HG03039 (cell line): ENCODE data around the gene ATP8B3.

Source experiments
- ATAC-seq: cut with Tn5 transposase; IDR thresholded peaks from one replicate; pipeline ENCODE4 v1.9.1; 2021; ENCODE audit warnings: mild to moderate bottlenecking, moderate library complexity; ENCODE audit not compliant: unreplicated experiment

ATP8B3 gene

GRCh38 chr19:1851654-1852580 is 39.8 kb upstream of the ATP8B3 start:
- ATAC-seq = no peak

- ATAC-seq = no peak
These were observed 39.0 kb upstream of the ATP8B3 start for GRCh38 chr19:1850809-1851653.

GRCh38 chr19:1849886-1850398 is 37.9 kb upstream of the ATP8B3 start:
- no peak for ATAC-seq

GRCh38 chr19:1849132-1849474 is 37.0 kb upstream of the ATP8B3 start:
- no peak for ATAC-seq

- peak; percentile 58 for ATAC-seq
These were observed 36.5 kb upstream of the ATP8B3 start, which contains the start of gene REXO1 for GRCh38 chr19:1848399-1849131. REXO1 (minus strand) TSS chr19:1848483; CDS start chr19:1848358, 125 bp downstream.

- ATAC-seq = peak; percentile 21
These were observed 35.8 kb upstream of the ATP8B3 start for GRCh38 chr19:1847684-1848398.

- ATAC-seq = no peak
These were observed 35.2 kb upstream of the ATP8B3 start for GRCh38 chr19:1847348-1847683.

GRCh38 chr19:1846517-1847204 is 34.6 kb upstream of the ATP8B3 start:
- no peak for ATAC-seq

- no peak for ATAC-seq
These were observed 33.6 kb upstream of the ATP8B3 start for GRCh38 chr19:1845642-1846041.

- no peak for ATAC-seq
These were observed 33.0 kb upstream of the ATP8B3 start for GRCh38 chr19:1845125-1845515.

- ATAC-seq = no peak
These were observed 32.5 kb upstream of the ATP8B3 start for GRCh38 chr19:1844513-1845124.

- ATAC-seq = no peak
These were observed 31.7 kb upstream of the ATP8B3 start for GRCh38 chr19:1843646-1844394.

GRCh38 chr19:1843116-1843515 is 31.0 kb upstream of the ATP8B3 start:
- ATAC-seq = no peak

GRCh38 chr19:1841209-1841924 is 29.3 kb upstream of the ATP8B3 start:
- no peak for ATAC-seq

GRCh38 chr19:1840541-1841115 is 28.6 kb upstream of the ATP8B3 start:
- ATAC-seq = no peak

GRCh38 chr19:1839658-1840540 is 27.8 kb upstream of the ATP8B3 start:
- no peak for ATAC-seq

GRCh38 chr19:1837625-1838105 is 25.6 kb upstream of the ATP8B3 start:
- no peak for ATAC-seq
